ENCODE measurements around the gene SKIC3. TPM values are rescaled to one million over a fixed set of nuclear protein-coding genes. Genes with fewer than 3 reads are reported as not detected.

Gene SKIC3
- total RNA-seq, 4 donors from 2014 or later: 83.1 to 112 (median 91.1) TPM

GRCh38 chr5:95519681-95520080, 35.1 kb downstream of the SKIC3 start:
- TF ChIP-seq CTCF (IDR thresholded peaks at IDR 0.05; ENCODE audit: low read depth): no peak

- TF ChIP-seq CTCF (IDR thresholded peaks at IDR 0.05; ENCODE audit: low read depth): no peak
Observed at GRCh38 chr5:95519151-95519550, 35.6 kb downstream of the SKIC3 start.

- no peak for TF ChIP-seq CTCF (IDR thresholded peaks at IDR 0.05; ENCODE audit: low read depth)
Observed at GRCh38 chr5:95518417-95518816, 36.4 kb downstream of the SKIC3 start.

- TF ChIP-seq CTCF (IDR thresholded peaks at IDR 0.05; ENCODE audit: low read depth): no peak
Observed at GRCh38 chr5:95511606-95512005, 43.2 kb downstream of the SKIC3 start.

GRCh38 chr5:95508550-95508949, 46.2 kb downstream of the SKIC3 start:
- no peak for TF ChIP-seq CTCF (IDR thresholded peaks at IDR 0.05; ENCODE audit: low read depth)

Small RNA genes within 50 kb of the gene (small RNA-seq; reads per million reads assigned to genes)
- gene RNU6-308P: not detected

Other genes starting within 250 kb of the SKIC3 start
- not detected for gene FAM81B, start 163.6 kb downstream of the SKIC3 start, total RNA-seq
- 10 to 100 TPM in 1 of 4 donors, 1 to 10 TPM in 3; 4.9 to 12.9 (median 7.7) TPM for gene ARSK, start 124 bp upstream of the SKIC3 start, total RNA-seq
- 1 to 10 TPM in 1 of 4 donors, under 1 TPM in 3; 0.33 to 2.0 (median 0.63) TPM for gene GPR150, start 65.1 kb upstream of the SKIC3 start, total RNA-seq
- 1 to 10 TPM; 1.7 to 5.5 (median 3.4) TPM for gene RFESD, start 91.8 kb upstream of the SKIC3 start, total RNA-seq
- gene SPATA9, start 128.0 kb upstream of the SKIC3 start, total RNA-seq: 1 to 10 TPM in 2 of 4 donors, not detected in 2; 2.4 to 4.7 TPM
- 100 to 1,000 TPM; 131 to 198 (median 148) TPM for gene RHOBTB3, start 176.4 kb upstream of the SKIC3 start, total RNA-seq